GM21515 (cell line): ENCODE measurements around the gene DIP2C.
"Not testable (repeated sequence)": the region's sequence is repeated elsewhere in the genome, so short reads cannot be mapped to it uniquely, and the experiment has no call there.

Experiments
- ATAC-seq: cut with Tn5 transposase; IDR thresholded peaks from one replicate; pipeline ENCODE4 v1.9.1; 2021; ENCODE audit not compliant: unreplicated experiment

The DIP2C gene

DNA sequence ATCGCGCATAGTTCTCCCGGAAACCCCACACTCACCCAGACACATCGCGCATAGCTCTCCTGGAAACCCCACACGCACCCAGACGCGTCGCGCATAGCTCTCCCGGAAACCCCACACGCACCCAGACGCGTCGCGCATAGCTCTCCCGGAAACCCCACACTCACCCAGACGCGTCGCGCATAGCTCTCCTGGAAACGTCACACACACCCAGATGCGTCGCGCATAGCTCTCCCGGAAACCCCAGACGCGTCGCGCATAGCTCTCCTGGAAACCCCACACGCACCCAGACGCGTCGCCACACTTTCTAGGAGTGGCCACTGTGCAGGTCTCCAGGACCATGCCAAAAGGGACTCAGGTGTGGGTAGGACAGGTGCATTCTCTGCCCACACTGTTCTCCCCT, 341.7 kb downstream of the DIP2C start:
- not testable (repeated sequence) for ATAC-seq

DNA sequence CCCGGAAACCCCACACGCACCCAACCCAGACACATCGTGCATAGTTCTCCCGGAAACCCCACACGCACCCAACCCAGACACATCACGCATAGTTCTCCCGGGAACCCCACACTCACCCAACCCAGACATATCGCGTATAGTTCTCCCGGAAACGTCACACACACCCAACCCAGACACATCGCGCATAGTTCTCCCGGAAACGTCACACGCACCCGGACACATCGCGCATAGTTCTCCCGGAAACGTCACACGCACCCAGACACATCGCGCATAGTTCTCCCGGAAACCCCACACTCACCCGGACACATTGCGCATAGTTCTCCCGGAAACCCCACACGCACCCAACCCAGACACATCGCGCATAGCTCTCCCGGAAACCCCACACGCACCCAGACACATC, 342.3 kb downstream of the DIP2C start:
- not testable (repeated sequence) for ATAC-seq

DNA sequence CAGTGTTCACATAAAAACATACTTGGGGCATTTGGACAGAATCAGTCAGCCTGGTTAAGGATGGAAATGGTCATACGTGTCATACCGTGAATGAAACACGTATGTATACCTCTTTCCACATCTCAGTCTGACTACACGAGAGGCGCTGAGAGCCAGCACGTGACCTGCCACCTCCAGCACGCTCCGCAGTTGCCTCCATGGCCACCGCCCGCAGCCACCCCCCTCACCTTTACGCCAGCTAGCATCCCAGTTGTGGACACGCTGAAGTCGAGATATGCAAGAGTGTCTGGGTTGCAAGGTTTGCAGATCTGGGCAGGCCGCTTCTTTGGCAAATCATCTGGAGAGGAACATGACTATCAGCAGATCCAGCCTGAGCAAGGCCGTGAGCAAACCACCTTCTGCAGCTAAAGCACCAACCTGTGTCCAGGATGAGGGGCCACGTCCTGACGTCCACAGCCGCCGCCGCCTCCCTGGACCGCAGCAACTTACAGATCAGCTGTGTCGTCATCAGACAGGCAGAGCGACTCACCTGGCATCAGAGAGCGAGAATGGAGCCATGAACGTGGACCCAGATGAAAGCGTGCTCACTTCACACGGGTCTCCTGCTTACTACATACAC, 344.8 kb downstream of the DIP2C start:
- no peak for ATAC-seq

DNA sequence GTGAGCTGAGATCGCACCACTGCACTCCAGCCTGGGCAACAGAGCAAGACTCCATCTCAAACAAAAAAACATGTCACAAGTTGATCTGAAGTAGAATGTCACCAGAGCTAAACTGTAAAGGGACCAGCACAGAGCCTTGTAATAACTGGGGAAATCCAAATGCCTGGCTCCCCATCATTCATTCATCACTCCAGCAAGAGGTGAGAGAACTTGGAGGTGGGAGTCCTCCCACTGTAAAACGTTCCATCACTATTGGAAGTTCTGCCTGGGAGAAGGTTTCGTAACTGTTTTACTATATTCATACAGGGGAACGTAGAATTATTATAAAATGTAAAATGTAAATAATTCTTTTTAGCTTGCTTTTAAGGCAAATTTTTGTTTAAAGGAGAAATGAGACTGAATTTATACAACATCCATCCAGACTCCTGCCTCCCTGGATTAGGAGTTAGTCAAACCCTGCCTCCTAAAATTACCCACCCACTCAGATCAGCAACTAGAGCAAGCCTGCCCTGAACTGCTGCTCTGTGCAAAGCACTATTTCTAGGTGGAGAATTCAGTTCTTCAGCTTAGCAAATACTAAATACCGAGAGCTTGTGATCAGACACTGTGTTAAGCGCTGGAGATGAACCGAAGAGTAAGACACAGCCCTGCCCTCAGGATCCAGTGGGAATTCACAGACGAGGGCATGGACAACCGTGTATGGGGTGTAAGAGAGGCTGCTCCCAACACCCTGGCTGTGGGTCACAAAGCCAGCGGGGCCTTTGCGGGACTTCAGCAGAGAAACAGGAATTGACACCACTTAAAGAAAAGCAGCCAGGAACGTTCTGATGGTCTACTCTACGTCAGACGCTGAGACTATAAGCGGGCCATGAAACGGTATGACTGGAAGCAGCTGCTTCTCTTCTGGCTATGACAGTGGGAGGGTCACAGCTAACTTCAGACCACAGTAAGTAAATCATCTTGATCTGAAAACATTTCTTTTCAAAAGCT, 345.9 kb downstream of the DIP2C start:
- ATAC-seq, result no peak

DNA sequence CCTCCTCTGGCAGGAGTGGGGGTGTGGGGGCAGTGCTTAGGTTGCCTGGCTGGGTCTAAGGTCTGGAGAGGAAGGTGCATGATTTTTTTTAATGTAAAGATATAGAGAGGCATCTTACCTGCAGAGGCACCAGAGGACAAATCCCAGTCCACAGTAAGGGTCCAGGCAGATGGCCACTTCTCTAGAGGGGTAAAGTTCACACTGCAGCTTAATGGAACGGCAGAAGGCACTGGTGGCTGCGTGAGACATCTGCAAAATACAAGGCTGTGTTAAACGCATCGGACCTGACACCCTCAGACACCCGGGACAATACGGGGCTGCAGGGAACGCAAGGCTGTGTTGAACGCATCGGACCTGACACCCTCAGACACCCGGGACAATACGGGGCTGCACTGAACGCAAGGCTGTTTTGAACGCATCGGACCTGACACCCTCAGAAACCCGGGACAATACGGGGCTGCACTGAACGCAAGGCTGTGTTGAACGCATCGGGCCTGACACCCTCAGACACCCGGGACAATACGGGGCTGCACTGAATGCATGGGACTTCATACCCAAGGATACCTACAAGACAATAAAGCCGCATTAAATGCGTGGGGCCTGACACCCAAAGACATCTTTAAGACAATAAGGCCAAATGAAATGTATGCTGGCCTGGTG, 348.3 kb downstream of the DIP2C start:
- no peak for ATAC-seq

DNA sequence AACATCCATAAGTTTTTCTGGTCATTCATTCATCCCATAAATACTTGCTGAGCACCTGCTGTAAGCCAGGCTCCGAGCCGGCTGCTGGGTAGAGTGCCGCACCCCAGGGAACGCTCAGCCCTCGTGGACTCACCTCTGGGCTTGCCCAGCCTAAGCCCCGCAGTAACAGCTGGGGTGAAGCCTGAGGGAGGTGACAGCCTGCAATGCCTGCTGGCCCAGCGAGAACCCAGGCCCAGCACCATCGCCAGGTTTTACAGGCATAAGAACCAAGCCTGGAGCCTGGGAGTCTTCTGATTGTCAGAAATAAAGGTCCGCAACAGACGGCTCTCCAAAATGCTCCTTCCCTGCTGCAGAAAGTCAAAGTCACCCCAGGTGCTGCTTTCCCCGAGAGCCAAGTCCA, 348.8 kb downstream of the DIP2C start:
- no peak for ATAC-seq

DNA sequence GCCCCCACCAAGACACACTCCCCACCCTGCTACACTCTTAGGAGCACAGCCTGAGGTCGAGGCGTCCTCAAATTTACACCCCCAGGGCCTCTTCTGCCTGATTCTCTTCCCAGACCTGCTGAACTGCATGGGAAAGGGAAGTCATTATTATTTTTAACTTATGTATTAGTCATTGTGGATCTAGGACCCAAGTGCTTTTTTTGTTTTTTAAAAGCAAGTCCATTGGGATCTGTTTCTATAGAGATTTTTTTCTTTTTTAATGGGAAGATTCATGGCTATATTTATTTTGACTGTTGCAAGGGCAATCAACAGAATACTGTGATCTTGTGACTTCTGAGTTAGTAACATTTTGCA, 350.5 kb downstream of the DIP2C start:
- no peak for ATAC-seq

DNA sequence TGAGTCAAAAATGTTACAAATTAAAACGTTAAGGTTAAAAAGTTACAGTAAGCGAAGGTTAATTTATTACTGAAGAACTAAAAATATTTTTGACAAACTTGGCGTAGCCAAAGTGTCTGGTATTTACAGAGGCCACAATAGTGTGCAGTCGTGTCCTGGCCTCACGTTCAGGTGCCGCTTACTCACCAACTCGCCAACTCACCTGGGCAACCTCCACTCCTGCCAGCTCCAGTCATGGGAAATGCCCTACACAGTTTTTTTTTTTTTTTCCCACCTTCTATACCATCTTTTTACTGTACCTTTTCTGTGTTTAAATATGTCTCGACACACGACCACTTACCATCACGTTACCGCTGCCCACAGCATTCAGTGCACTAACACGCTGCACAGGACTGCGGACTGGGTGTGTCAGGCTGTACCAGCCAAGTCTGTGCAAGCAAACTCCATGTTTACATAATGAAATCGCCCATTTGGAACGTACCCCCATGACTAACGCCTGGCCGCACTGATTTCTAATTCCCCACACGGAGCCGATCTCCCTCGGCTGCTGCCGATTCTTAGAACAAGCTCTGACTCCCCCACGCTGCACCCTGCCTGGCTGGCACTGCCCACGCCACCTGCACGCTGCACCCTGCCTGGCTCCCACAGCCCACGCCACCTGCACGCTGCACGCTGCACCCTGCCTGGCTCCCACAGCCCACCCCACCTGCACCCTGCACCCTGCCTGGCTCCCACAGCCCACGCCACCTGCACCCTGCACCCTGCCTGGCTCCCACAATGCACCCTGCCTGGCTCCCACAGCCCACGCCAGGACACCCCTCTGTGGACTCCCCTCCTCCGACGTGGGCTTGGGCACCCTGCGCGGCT, 351.1 kb downstream of the DIP2C start:
- ATAC-seq, result no peak

DNA sequence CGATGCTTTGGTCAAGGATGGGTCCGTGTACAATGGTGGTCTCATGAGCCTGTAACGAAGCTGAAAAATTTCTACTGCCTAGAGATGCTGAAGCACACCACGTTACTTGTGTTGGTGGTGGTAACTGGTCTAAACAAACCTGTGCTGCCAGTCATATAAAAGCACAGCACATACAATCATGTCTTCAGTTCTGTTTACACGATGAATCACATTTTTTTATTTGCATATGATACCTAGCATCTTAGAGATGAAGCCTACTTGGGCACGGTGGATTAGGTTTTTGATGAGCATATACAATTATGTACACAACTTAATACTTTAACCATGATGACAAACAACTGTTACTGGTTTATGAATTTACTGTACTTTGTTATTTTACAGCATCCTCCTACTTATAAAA, 353.2 kb downstream of the DIP2C start:
- no peak for ATAC-seq

DNA sequence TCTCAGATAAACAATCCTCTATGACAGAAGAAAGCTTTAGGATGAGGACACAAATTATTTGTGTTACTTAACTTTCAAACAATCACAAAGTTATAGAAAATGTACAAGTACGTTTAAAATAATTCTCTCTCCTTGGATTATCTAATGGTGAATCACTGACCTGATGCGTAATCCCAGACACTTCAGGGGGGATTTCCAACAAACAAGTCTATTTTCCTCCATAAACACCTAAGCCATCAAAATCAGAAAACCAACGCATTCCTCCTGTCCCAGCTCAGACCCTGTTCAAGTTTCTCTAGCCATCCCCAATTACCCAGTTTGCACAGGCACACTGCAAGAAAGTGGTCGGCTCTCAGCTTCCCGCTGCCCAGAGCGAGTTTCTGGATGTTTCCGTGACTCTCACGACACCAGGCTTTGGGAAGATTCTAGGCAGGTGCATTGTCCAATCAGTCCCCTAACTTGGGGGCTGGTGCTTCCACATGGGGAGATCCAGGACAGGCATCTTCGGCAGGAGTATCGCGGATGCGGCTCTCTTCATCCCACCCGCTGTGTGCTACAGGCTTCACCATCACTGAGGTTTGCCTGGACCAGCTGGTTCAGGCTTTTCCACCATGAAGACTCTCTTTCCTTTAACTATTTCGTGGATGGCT, 354.2 kb downstream of the DIP2C start:
- ATAC-seq, result no peak

DNA sequence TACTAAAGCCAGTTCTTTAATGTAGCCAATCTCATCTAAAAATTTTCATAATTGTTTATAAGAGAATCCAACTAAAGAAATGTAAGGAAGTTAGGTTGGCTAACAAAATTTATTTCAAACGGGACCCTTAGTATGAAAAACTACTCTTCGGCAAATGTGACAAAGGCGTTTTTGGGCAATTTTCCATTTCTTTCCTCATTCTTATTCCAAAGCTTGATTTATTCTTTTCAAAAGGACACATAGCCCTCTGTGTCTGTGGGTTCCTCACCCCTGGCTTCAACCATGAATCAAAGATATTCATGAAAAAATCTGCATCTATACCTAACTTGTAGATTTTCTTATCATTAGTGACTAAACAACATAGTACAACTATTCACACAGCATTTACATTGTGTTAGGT, 358.3 kb downstream of the DIP2C start:
- no peak for ATAC-seq

DNA sequence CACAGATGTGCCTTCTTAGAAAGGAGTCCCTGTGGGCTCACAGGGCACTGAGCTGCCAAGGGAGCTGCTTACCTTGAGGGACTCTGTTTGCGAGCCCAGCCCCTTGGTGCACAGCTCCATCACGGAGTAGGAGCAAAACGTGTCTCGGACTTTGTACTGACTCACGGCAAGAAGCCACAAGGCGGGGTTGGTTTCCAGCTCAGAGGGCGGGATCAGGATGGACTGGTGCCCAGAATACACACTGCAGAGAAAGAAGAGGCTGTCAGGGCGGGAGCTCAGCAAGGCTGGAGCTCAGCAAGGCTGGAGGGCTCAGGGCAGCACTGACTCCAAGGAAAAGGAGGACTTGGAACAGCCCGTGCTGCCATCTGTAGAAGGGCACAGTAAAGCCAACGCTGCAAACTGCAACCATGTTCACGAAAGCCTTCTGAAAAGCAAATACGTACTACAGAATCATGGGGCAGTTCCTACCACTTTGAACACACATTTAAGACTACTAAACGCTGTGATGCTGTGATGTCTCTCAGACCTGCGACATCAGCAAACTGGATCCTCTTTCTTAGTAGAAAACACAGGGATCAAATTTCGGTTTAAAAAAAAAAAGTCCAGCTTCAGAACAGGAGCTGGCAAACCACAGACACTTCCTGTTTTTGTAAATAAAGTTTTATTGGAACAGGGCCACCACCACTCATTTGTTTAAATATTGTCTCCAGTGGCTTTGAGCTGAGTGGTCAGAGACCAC, 359.9 kb downstream of the DIP2C start:
- ATAC-seq, result no peak

DNA sequence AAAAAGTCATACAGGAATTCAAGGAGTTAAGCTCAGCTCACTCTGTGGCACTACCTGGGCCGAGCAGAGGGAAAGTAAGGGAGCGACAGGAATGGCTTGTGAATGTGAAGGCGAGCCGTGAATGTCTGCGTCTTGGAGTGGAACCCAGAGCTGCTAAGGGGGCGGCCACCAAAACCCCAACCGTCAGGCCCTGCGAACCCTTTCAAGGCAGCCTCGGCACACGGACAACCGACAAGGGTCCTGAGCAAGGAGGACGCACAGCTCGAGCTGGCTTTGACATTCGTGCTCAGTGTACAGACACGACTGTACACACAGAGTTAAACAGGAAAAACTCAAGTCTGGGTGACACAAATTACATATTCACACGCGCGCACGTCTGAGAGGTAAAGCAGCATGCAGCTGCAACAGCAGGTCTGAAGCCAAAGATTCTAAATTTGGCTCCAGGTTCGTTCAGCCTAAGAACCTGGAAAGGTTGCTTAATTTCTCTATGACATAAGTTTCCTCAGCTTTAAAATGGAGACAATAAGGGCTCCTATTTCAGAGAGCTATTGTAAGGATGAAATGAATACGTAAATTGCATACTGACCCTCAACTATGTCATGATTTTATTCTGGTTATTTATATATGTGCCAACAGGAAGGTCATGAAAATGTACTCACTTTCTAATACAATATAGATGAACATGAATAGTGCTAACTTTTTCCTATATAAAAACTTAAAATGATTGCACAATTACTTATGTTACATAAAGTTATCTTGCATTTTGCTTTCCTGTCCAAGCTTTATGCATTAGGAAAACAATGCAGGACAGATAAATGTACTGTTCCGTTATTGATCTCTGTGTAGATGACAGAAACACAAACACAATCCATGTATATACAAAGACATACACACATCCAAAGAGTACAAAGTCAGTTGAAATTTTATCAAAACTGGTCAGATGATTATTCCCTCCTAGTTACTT, 361.3 kb downstream of the DIP2C start:
- ATAC-seq, result no peak

DNA sequence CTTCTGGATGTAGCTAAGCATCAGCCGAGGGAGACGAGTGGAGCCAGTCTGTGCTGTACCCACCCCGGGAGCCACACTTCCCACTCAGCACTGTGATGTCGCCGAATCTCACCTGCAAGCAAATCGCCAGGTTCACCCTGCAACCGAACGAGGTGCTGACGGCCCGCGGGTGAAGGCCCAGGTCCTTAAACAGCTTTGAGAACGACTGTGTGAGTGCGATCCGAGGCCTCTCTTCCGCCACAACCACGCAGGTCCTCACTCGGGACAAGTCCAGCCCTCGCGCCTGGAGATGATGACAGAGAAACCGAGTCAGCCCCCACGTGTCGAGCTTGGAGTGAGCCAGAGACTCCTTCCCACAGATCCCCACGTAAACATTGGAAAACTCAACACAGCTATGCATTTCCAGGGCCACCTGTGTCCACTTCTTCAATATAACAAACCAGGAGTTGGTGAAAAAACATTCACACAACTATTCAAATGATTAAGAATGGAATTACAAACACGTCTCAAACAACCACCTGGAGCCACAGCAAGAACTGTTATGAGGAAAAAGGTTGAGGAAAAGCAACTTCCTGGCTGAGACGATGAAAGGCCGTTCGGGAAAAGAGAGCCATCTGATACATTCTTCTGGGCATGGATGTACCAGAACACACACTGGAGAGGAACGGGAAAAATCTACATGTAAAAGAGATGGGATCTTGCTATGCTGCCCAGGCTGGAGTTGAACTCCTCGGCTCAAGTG, 362.4 kb downstream of the DIP2C start:
- ATAC-seq, result no peak

DNA sequence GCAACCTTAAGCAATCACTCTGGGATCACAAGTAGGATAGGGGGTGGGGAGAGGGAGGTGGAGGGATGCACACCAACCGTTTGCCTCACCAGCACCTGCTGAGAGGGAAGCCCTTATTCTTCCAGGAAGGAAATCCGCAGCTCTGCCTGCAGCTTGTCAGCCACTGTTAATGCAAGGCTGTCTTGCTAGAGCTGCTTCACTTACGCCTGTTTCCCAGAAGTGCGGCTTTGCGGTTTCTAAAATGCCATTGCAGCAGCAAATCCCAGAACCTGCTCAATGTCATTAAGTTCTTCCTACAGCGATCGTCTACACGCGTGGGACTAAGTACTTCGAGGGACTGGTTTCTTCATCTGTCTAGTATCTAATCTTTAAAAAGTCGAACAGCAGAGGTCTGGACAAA, 363.1 kb downstream of the DIP2C start:
- ATAC-seq, result no peak

DNA sequence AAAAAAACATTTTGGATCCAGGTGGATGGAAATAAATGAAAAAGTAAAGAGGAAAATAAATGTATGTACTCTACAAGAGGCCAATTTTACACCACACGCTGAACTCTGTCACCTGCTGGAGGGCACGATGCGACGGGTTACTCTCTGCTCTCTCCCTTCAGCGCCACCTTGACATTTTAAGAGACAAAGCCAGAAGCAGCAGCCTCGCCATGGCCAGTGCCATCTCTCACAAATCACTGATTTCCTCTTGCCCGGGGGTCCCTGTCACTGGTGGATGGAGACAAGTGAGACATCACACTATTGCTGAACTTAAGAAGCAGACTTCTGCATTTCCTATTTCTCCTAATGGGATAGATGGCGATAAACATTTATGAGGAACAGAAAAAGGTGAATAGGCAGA, 364.2 kb downstream of the DIP2C start:
- no peak for ATAC-seq

DNA sequence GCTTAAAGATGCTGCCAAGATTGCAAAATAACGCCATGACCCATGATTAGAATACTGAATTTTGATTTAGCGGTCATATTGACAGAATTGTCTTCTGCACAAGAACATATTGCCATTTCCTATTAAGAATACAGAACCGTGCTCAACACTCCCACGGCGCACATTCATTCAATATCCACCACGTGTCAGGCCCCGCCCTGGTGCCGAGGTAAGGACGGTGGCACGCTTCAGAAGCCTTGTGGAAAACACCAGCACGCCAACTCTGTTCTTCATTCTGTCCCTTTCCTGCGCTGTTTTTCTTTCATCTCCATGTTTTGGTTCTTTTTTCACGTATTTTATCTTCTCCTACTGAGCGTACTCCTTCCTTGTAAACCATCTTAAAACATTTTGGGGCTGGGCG, 364.9 kb downstream of the DIP2C start:
- no peak for ATAC-seq
